ENCODE data around the gene SMARCC2.

Gene SMARCC2

GRCh38 chr12:56150563-56150962 lies 38.7 kb downstream of the SMARCC2 start (continued):
- TF ChIP-seq, protein P1, sequence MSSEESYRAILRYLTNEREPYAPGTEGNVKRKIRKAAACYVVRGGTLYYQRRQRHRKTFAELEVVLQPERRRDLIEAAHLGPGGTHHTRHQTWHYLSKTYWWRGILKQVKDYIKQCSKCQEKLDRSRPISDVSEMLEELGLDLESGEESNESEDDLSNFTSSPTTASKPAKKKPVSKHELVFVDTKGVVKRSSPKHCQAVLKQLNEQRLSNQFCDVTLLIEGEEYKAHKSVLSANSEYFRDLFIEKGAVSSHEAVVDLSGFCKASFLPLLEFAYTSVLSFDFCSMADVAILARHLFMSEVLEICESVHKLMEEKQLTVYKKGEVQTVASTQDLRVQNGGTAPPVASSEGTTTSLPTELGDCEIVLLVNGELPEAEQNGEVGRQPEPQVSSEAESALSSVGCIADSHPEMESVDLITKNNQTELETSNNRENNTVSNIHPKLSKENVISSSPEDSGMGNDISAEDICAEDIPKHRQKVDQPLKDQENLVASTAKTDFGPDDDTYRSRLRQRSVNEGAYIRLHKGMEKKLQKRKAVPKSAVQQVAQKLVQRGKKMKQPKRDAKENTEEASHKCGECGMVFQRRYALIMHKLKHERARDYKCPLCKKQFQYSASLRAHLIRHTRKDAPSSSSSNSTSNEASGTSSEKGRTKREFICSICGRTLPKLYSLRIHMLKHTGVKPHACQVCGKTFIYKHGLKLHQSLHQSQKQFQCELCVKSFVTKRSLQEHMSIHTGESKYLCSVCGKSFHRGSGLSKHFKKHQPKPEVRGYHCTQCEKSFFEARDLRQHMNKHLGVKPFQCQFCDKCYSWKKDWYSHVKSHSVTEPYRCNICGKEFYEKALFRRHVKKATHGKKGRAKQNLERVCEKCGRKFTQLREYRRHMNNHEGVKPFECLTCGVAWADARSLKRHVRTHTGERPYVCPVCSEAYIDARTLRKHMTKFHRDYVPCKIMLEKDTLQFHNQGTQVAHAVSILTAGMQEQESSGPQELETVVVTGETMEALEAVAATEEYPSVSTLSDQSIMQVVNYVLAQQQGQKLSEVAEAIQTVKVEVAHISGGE (tag by site-specific recombination; conservative IDR thresholded peaks at IDR 0.05; ENCODE audit: low read depth), result no peak
- TF ChIP-seq ZNF133 (tag by site-specific recombination; IDR thresholded peaks at IDR 0.05) (no peak), MZF1 (tag by site-specific recombination; IDR thresholded peaks at IDR 0.05; ENCODE audit: borderline replicate concordance) (no peak), OSR2 (tag by site-specific recombination; IDR thresholded peaks at IDR 0.05) (no peak), SP2 (tag by site-specific recombination; IDR thresholded peaks at IDR 0.05) (no peak), ZNF350 (tag by site-specific recombination; IDR thresholded peaks at IDR 0.05) (no peak), ZNF544 (tag by site-specific recombination; IDR thresholded peaks at IDR 0.05) (no peak), ZSCAN18 (tag by site-specific recombination; IDR thresholded peaks at IDR 0.05) (0 out of 2 replicates have a peak, but pooled peaks have one; percentile 23), ATF2 (tag by site-specific recombination; IDR thresholded peaks at IDR 0.05; ENCODE audit: low read depth) (peak; percentile 42), ZIC2 (tag by site-specific recombination; IDR thresholded peaks at IDR 0.05) (no peak), ZNF324 (tag by site-specific recombination; IDR thresholded peaks at IDR 0.05) (peak; percentile 60), ZNF677 (tag by site-specific recombination; IDR thresholded peaks at IDR 0.05) (peak; percentile 81), TCF7L2 (IDR thresholded peaks at IDR 0.05; ENCODE audit: borderline replicate concordance, low read depth, low read length) (no peak), ZNF292 (tag by site-specific recombination; IDR thresholded peaks at IDR 0.05; ENCODE audit: borderline replicate concordance, low read depth) (no peak), ZNF449 (tag by site-specific recombination; IDR thresholded peaks at IDR 0.05) (no peak; the same call in 1 of the 2 replicates), ZNF398 (tag by site-specific recombination; IDR thresholded peaks at IDR 0.05) (peak; percentile 40; the same call in 1 of the 2 replicates), ZNF341 (tag by site-specific recombination; IDR thresholded peaks at IDR 0.05; ENCODE audit: low read depth) (no peak), PRDM4 (tag by site-specific recombination; IDR thresholded peaks at IDR 0.05) (peak; percentile 34; the same call in 1 of the 2 replicates), MEIS1 (CRISPR knock-in tag; IDR thresholded peaks at IDR 0.05; ENCODE audit: borderline replicate concordance) (no peak), ZBTB20 (tag by site-specific recombination; IDR thresholded peaks at IDR 0.05) (no peak), ZNF645 (tag by site-specific recombination; IDR thresholded peaks at IDR 0.05) (no peak), ZNF366 (tag by site-specific recombination; conservative IDR thresholded peaks at IDR 0.05) (peak; percentile 52; the same call in 1 of the 2 replicates)
- TF ChIP-seq, protein P2, sequence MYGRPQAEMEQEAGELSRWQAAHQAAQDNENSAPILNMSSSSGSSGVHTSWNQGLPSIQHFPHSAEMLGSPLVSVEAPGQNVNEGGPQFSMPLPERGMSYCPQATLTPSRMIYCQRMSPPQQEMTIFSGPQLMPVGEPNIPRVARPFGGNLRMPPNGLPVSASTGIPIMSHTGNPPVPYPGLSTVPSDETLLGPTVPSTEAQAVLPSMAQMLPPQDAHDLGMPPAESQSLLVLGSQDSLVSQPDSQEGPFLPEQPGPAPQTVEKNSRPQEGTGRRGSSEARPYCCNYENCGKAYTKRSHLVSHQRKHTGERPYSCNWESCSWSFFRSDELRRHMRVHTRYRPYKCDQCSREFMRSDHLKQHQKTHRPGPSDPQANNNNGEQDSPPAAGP (tag by site-specific recombination; IDR thresholded peaks at IDR 0.05), result no peak
- TF ChIP-seq, protein P3, sequence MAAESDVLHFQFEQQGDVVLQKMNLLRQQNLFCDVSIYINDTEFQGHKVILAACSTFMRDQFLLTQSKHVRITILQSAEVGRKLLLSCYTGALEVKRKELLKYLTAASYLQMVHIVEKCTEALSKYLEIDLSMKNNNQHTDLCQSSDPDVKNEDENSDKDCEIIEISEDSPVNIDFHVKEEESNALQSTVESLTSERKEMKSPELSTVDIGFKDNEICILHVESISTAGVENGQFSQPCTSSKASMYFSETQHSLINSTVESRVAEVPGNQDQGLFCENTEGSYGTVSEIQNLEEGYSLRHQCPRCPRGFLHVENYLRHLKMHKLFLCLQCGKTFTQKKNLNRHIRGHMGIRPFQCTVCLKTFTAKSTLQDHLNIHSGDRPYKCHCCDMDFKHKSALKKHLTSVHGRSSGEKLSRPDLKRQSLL (tag by site-specific recombination; IDR thresholded peaks at IDR 0.05), result peak; percentile 42; the same call in 1 of the 2 replicates

Data from HEK293 (cell line).